Breast epithelium (tissue), 4 donors: Measurements from ENCODE around the gene LIPJ. TPM values are rescaled to one million over a fixed set of nuclear protein-coding genes. Genes with fewer than 3 reads are reported as not detected.

Source experiments
- DNase-seq, 2 donors: peaks; one replicate each; pipeline ENCODE4 v3.0.0-alpha.2; 2019; ENCODE audit warnings: low spot score in 2 of 2
- H3K27ac ChIP-seq, 2 donors: fragments of 200-600 bp; sonication (generic) in 1 of 2; one replicate each; pipeline ENCODE4 v1.5.1; 2016 to 2019; ENCODE audit warnings: mild to moderate bottlenecking in 1 of 2
- H3K27me3 ChIP-seq, 2 donors: fragments of 200-600 bp; sonication (generic) in 1 of 2; one replicate each; pipeline versions ENCODE4 v1.5.1 to v1.6.0; 2017 to 2019; ENCODE audit warnings: control low read depth in 1 of 2, mild to moderate bottlenecking in 1 of 2
- H3K36me3 ChIP-seq: fragments of 200-600 bp; one replicate; pipeline ENCODE4 v1.5.1; 2019
- H3K4me1 ChIP-seq, 2 donors: fragments of 200-600 bp; sonication (generic); one replicate each; pipeline ENCODE4 v1.5.1; 2016 to 2019; ENCODE audit warnings: control low read depth in 1 of 2
- H3K4me3 ChIP-seq, 3 donors: fragments of 200-600 bp; sonication (generic); 1 replicate in 2 of 3; 2 replicates in 1 of 3; pipeline ENCODE4 v1.5.1; 2016 to 2019; ENCODE audit warnings: mild to moderate bottlenecking in 3 of 3, moderate library complexity in 2 of 3
- H3K9me3 ChIP-seq, 2 donors: fragments of 200-600 bp; sonication (generic) in 1 of 2; one replicate each; pipeline ENCODE4 v1.5.1; 2016 to 2019; ENCODE audit warnings: control low read depth in 1 of 2
- POLR2A ChIP-seq: fragments of 450-650 bp; IDR thresholded peaks from one replicate; pipeline ENCODE4 v1.6.1; 2016; ENCODE audit warnings: antibody characterized with exemption, mild to moderate bottlenecking, moderate library complexity
- POLR2AphosphoS5 ChIP-seq, 3 donors: sonication (generic); formaldehyde crosslinking; IDR thresholded peaks; one replicate each; pipeline ENCODE4 v1.6.1; 2017; ENCODE audit warnings: antibody characterized with exemption in 3 of 3
- intact Hi-C: fragments of 100-400 bp; cut with DNase I; formaldehyde crosslinking; loops from one replicate; pipeline ENCODE4 v1.15.1; 2023; ENCODE audit warnings: low total_unique reads
- total RNA-seq, 3 donors: library from RNA; depleted of rRNA; stranded (reverse); fragments of >200 nt; gene quantifications; one replicate each; pipeline ENCODE4 v1.1.0, GENCODE V29; 2016
- TF ChIP-seq, protein P1 (sequence below), 3 donors: fragments of 450-650 bp; IDR thresholded peaks; one replicate each; pipeline ENCODE4 v1.5.1; 2016 to 2017; ENCODE audit warnings: antibody characterized with exemption in 3 of 3, mild to moderate bottlenecking in 3 of 3, moderate library complexity in 3 of 3

LIPJ gene
- total RNA-seq, 3 donors from 2014 or later, result 0.32 to 2.5 (median 0.33) TPM

GRCh38 chr10:88594482-88594881 is 7.9 kb downstream of the LIPJ start:
- intact Hi-C loops, result no loop called here
- no peak for DNase-seq
- TF ChIP-seq POLR2A, result no peak
- TF ChIP-seq, protein P1, sequence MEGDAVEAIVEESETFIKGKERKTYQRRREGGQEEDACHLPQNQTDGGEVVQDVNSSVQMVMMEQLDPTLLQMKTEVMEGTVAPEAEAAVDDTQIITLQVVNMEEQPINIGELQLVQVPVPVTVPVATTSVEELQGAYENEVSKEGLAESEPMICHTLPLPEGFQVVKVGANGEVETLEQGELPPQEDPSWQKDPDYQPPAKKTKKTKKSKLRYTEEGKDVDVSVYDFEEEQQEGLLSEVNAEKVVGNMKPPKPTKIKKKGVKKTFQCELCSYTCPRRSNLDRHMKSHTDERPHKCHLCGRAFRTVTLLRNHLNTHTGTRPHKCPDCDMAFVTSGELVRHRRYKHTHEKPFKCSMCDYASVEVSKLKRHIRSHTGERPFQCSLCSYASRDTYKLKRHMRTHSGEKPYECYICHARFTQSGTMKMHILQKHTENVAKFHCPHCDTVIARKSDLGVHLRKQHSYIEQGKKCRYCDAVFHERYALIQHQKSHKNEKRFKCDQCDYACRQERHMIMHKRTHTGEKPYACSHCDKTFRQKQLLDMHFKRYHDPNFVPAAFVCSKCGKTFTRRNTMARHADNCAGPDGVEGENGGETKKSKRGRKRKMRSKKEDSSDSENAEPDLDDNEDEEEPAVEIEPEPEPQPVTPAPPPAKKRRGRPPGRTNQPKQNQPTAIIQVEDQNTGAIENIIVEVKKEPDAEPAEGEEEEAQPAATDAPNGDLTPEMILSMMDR (IDR thresholded peaks at IDR 0.05), result no peak
- TF ChIP-seq POLR2AphosphoS5 (IDR thresholded peaks at IDR 0.05), result no peak
- Histone ChIP-seq H3K27ac (no peak overlapping the region), H3K4me3 (no peak overlapping the region), H3K4me1 (no peaks in the 10 kb centered on the region), H3K27me3 (no peaks in the 10 kb centered on the region), H3K9me3 (no peaks in the 10 kb centered on the region), H3K36me3 (no peaks in the 10 kb centered on the region)

DNA sequence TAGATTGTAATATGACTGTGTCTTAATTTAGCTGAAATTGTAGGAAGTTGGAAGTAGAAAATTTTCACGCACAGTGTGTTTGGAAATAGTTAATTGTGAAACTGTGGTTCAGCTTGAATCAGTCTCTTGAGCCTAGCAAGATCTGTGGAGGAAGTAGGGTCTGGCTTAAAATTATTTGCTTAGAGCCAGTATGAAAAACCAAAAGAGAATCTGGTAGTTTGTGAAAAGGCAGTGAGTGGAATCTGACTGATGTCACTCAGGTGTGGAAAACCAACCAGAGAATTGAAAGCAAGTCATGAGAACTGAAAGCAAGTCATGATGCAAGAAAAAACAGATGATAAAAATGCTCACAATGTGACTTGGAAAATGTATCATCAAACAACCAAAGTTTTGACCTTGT is 11.5 kb downstream of the LIPJ start:
- TF ChIP-seq POLR2A, result no peak
- TF ChIP-seq, protein P1 (IDR thresholded peaks at IDR 0.05), result no peak
- no peak for TF ChIP-seq POLR2AphosphoS5 (IDR thresholded peaks at IDR 0.05)
- no peak for DNase-seq
- Histone ChIP-seq H3K4me3 (no peak overlapping the region), H3K4me1 (no peaks in the 10 kb centered on the region), H3K27ac (no peak overlapping the region), H3K9me3 (no peaks in the 10 kb centered on the region), H3K36me3 (no peaks in the 10 kb centered on the region), H3K27me3 (no peaks in the 10 kb centered on the region)
- intact Hi-C loops, result no loop called here

DNA sequence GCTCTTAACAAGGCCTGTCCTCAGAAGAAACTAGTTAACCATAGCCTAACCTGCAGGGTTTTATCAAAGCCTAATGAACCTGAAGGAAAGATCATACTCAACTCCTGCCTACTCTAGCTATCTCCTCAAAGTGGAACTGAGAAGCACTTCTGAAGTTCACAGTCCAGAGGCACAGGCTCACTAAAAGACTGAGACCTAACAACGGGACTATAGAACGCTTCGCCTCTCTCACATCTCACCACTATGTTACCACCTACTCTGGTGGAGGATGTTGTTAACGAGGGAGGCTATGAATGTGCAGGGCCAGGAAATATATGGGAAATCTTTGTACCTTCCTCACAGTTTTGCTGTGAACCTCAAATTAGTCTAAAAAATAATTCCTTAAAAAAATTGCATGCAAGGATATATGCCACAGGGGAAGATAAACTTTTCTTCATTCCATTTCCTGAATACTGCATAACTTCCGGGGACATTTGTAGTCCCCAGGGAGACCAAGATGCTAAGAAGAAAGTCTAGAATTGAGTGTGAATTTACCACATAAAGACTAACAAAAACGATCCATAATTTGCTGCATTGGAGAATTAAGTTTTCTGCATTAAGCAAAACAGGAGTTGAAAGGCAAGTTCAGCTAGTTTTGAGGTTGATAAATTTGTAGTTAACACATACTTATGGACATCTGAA is 21.6 kb downstream of the LIPJ start:
- intact Hi-C loops, result no loop called here
- Histone ChIP-seq H3K4me1 (no peaks in the 10 kb centered on the region), H3K9me3 (no peaks in the 10 kb centered on the region), H3K36me3 (no peaks in the 10 kb centered on the region), H3K27ac (no peak overlapping the region), H3K4me3 (no peak overlapping the region), H3K27me3 (no peaks in the 10 kb centered on the region)
- no peak for DNase-seq
- TF ChIP-seq, protein P1 (IDR thresholded peaks at IDR 0.05), result no peak
- no peak for TF ChIP-seq POLR2A
- TF ChIP-seq POLR2AphosphoS5 (IDR thresholded peaks at IDR 0.05), result no peak

DNA sequence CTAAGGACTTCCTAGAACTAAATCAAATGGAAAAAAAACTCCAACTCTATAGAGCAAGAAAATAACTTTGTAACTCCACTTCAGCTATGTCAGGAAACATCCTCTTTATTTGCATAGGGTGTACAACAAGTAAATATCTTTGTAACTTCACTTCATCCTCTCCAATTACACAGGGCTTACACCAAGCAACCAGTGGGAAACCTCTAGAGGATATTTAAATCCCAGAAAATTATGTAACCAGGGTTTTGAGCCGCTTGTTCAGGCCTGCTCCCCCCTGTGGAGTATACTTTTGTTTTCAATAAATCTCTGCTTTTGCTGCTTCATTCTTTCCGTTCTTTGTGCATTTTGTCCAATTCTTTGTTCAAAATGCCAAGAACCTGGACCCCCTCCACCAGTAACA is 22.2 kb downstream of the LIPJ start:
- TF ChIP-seq POLR2AphosphoS5 (IDR thresholded peaks at IDR 0.05) (no peak), POLR2A (no peak)
- TF ChIP-seq, protein P1 (IDR thresholded peaks at IDR 0.05), result no peak
- DNase-seq, result no peak
- Histone ChIP-seq H3K9me3 (no peaks in the 10 kb centered on the region), H3K27ac (no peak overlapping the region), H3K4me3 (no peak overlapping the region), H3K27me3 (no peaks in the 10 kb centered on the region), H3K4me1 (no peaks in the 10 kb centered on the region), H3K36me3 (no peaks in the 10 kb centered on the region)
- intact Hi-C loops, result no loop called here

- Histone ChIP-seq H3K4me1 (no peaks in the 10 kb centered on the region), H3K9me3 (no peaks in the 10 kb centered on the region), H3K27me3 (no peaks in the 10 kb centered on the region), H3K27ac (no peak overlapping the region), H3K4me3 (no peak overlapping the region), H3K36me3 (no peaks in the 10 kb centered on the region)
- TF ChIP-seq POLR2AphosphoS5 (IDR thresholded peaks at IDR 0.05) (no peak), POLR2A (no peak)
- TF ChIP-seq, protein P1 (IDR thresholded peaks at IDR 0.05), result no peak
- intact Hi-C loops, result no loop called here
- no peak for DNase-seq
Observed at GRCh38 chr10:88616250-88616977, 29.9 kb downstream of the LIPJ start.
